GM20431 (cell line): ENCODE results near the gene DHX32.
"Not testable (repeated sequence)": the region's sequence is repeated elsewhere in the genome, so short reads cannot be mapped to it uniquely, and the experiment has no call there.

Experiments used
- in situ Hi-C: fragments of 300-500 bp; cut with MseI, MboI; formaldehyde crosslinking; loops from one replicate; pipeline ENCODE4 v1.15.0; 2020; ENCODE audit warnings: low sequenced_read_pairs; ENCODE audit not compliant: unreplicated experiment

The DHX32 gene

DNA sequence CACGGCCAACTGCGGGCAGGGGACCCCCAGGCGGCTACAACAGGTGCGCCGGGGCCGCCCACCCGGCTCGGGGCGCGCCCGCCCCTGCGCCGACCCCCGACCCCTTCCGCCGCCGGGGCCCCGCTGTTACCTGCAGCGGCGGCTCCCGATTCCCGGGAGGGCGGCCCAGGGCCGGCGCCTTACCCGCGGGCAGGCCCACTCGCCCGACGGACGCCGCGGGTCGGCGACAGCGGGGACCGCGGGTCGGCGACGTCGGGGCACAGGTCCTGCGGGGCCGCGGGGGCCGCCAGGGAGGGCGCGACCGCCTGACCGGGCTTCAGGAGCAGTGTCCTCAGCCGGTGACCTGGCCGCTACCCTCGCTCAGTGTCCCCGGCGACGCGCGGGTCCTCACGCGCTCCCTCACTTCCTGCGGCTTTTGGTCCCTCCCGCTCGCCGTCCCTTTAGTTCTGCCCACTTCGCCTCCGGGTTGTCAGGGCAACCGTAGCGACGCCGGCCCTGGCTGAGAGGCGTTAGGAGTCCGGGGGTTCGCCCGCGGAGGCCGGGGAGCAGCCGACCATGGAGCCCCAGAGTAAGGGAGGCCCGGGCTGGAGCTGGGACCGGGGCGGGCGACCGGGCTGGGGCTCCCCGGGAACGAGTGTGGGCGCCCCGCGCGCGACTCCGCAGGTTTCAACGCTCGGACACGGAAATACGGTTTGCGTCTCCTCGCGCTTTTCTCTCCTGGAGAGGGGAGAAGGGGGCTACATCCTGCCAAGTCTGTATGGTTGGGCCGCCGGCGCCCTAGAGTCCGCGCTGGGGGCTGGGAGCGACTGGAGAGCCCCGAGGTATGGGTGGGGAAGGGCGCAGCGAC lies 15.2 kb upstream of the DHX32 start, which contains the start of gene FANK1:
TSS of gene FANK1 (plus strand) at position 477 of the 847 bp plus-strand sequence. CDS start at position 556, 79 bp downstream.
- in situ Hi-C loops = not testable (repeated sequence)

- in situ Hi-C loops = not testable (repeated sequence)
Observed at GRCh38 chr10:125895130-125896087, 14.3 kb upstream of the DHX32 start.

DNA sequence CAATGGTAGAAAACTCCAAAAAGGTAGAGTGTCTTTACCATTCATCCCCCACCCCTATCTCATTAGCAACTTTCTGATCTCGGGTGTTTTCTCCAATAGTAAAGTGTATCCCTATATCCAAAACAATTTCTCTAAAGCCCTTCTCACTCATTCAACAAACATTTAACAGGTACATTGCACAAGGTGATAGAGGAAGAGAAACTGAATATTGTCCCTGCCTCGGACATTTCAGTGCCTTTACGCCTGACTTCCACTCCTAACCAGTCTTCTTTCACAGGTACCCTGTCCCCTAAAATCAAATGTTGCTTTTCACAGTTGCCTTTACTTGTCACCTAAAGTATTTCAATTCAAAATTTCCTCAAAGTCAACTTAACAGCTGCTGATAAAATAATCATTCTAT lies 13.1 kb upstream of the DHX32 start:
- in situ Hi-C loops = not testable (repeated sequence)

DNA sequence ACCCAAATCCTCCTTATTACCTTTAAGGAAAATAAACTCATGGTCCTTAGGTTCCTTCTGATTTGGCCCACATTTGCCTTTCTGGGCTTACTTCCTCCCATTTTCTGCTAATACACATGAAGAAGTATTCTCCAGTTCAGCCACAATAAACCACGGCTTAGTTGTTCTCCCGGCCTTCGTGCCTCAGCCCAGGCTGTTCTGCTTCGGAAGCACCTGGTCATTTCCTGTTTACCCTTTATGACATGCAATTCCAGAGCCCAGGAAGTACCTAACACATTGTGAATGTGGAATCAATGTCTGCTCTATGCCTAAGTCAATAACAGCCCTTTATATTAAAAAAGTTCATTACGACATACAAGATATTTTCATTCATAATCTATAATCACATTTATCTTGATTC lies 11.3 kb upstream of the DHX32 start:
- in situ Hi-C loops = not testable (repeated sequence)

- in situ Hi-C loops = not testable (repeated sequence)
Observed at GRCh38 chr10:125889441-125889840, 8.3 kb upstream of the DHX32 start.

GRCh38 chr10:125886914-125887512 lies 5.9 kb upstream of the DHX32 start:
- in situ Hi-C loops = no loop called here

- in situ Hi-C loops = no loop called here
Observed at GRCh38 chr10:125883211-125883610, 2.1 kb upstream of the DHX32 start.

DNA sequence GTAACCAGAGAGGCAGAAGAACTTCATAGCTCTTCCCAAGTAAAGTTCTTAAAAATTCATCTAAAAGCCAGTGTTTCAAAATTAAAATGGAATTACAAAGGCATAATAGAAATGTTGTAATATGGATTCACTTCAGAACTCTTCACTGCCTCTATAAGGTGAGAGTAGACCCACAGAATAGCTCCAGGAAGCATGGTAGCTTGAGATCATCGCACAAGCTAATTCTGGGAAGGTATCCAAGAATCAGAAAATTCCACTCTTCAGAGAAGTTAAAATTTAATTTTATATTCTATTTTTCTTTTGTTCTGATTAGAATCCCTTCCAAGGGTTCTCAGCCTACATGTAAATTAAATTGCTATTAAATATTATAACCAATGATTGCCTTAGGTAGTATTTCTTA lies 1.5 kb upstream of the DHX32 start:
- in situ Hi-C loops = no loop called here

DNA sequence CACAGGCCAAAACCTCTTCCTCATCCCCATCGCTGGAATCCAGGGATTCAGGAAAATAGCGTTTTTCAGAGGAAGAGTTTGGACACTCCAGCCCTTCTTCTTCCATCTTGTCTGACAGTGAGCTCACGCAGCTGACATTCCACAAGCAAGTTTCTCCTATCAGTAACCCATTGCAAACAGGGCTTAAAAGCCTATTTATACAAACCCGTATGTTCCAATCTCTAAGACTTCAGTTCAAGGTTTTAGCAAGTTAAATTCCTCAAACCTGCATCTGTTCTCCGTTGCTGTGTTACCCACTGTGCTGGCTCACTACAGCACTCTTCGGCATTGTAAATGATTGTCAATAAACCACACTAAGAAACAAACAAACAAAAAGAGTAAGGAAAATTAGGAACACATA lies 373 bp downstream of the DHX32 start:
- in situ Hi-C loops = no loop called here

- in situ Hi-C loops = no loop called here
Observed at GRCh38 chr10:125878957-125879835, 1.9 kb downstream of the DHX32 start.

- in situ Hi-C loops = no loop called here
Observed at GRCh38 chr10:125871338-125871737, 9.8 kb downstream of the DHX32 start.

- in situ Hi-C loops = no loop called here
Observed at GRCh38 chr10:125868372-125868975, 12.6 kb downstream of the DHX32 start.

GRCh38 chr10:125866421-125867029 lies 14.6 kb downstream of the DHX32 start:
- in situ Hi-C loops = no loop called here

DNA sequence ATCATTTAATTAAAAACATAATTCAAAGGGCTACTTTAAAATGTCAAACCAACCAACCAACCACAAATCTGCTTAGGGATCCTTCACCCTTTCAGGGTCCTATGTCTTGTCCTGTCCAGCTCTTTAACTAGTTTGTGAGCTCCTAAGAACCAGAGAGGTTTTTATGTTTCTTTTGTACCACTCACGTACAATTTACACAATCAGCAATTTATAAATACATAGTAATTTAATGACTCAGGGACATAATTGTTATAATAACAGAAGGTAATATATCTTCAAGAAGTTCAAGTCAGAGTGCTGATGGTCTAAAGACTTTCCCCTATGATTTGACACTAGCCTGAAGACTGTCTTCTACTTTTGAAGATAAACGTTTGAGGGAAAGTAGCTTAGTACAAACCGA lies 16.0 kb downstream of the DHX32 start:
- in situ Hi-C loops = no loop called here

DNA sequence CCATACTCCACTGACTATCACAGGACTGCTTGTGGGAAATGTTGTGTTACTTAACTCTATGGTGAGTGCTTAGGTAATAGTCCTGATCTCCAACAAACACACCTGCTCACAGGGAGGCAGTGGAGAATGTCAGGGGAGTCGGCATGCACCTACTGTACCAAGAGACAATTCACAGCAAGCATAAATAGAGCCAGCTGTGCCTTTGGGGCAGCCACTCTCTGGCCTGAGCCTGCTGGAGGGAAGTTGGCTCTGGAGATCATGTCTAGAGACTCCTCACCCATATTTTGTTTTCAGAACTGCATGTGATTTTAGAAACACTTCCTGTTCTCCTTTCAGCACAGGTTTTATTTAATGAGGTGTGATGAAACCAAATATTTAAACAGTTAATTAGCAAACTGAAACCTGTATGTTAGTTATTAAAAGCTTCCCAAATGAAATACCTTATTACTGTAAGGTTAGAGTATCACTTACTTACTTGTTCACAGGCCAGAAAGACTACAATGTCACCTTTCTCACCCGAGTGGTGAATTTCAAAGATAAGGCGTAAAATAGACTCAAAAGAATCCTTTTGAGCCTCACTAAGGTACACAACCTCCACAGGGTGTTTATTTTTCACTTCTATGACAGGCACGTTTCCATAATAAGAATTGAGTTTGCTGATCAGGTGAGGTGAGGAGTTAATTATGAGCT lies 21.8 kb downstream of the DHX32 start:
- in situ Hi-C loops = no loop called here

- in situ Hi-C loops = no loop called here
Observed at GRCh38 chr10:125857185-125857760, 23.8 kb downstream of the DHX32 start.

- in situ Hi-C loops = no loop called here
Observed at GRCh38 chr10:125852487-125852886, 28.6 kb downstream of the DHX32 start.
